NCI-H345 treated with DMSO at 0.1 percent for 48 hours (cell line): ENCODE results near the gene GRID1.

Source experiments
- DNase-seq: peaks from one replicate; lab custom pipeline; 2025; ENCODE audit not compliant: unreplicated experiment; lab: John Stamatoyannopoulos, UW

GRID1 gene

DNA sequence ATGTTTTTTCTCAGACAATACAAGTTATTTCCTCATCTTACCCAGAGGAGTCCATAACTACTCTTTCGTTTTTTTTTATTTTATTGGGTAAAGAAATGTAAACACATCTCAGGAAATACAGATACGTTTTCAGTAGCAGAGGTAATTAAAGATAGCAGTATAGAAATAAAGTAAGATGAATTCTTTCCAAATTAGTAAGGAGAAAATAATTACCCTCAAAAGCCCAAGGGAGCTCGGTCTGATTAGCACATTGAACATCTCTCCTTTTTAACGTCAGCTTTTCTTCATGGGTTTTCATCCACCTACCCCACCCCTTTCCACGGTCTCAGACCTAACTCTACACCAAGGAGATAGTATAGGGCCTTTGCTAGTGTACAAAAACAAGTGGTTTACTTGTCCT lies 294.2 kb downstream of the GRID1 start:
- DNase-seq: no peak

DNA sequence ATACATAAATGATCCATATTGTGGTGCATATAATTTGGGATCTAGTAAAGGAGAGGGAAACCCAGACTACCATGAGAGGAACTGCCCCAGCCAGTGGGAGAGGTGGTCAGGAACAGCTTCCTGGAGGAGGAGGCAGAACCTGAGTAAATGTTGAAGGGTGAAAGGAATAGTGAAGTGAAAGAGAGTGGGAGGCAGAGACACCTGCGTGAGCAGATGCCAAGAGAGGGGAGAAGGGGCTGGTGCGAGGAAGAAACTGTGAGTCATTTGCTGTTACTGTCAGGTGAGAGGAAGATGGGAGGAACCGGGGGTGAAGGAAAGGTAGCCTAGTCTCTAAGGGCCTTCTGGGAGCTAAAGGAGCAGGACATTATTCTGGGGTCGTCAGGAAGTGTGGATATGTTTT lies 294.8 kb downstream of the GRID1 start:
- no peak for DNase-seq

DNA sequence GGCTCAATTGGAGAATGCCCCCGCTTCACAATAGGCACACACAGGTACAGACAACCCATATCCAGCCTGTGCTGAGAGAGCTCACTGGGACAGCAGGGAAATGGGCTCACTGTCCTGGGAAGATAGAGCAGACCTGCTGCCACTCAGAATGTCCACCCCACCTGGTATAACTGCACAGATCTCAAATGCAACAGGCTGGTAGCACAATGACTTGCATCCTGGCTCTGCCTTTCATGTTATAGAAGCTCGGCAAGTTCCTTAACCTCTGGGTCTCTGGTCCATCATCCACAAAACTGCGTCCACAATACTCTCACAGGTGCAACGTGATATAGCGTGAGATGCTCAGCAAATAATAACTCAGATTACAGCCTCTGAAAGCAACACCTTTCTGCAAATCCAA lies 295.4 kb downstream of the GRID1 start:
- DNase-seq: no peak

DNA sequence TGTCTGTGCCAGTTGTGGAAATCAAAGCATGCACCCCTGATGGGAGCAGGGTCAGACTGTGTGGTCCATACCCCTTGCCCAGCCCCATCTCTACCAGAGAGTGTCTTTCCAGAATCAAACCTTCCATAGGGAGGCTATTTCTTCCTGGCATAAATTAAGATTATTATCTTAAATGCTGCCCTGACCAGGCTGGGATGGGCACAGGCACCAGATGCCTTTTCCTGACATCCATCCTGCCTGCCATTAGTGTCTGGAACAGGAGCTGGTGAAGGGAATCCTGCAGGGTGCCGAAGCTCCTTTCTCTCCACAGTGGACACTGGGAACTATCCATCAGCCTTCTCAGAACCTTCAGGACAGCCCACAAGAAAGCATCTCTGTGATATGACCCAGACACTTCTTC lies 296.3 kb downstream of the GRID1 start:
- DNase-seq: no peak

DNA sequence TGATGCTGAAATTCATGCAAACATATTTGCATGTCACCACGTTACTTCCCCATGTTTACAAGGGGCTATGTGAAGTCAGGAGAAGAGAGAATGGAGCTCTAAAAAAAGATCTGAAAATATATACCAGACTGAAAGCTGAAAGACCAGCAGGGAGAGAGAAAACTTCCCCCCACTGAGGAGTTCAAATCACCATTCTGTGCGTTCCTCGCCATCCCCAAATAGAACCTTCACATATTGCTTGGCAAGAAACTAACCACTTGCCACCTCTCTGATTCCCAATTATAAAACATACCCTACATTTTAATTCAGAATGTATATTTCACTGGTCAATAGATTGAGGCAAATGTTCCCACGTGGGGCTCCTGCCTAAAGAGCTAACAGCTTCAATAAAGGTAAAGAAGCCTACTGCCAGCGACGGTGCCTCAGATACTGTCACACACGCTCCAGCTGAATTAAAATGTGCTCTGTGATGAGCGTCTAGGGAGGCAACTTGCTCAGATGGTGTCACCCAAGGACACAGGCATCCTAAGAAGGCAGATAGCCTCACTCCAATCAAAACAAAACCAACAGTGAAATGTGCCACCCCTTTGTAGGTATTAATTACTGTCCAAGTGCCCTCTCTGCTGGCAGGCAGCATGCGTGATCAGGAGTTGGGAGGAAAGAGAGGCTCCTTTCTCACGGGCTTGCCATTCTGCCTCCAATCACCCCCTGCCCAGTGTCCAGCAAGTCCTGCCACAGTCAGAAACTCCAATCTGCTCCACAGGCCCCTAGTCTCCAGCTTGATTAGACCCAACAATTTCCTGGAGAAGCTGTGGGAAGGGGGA lies 298.2 kb downstream of the GRID1 start:
- DNase-seq: no peak

DNA sequence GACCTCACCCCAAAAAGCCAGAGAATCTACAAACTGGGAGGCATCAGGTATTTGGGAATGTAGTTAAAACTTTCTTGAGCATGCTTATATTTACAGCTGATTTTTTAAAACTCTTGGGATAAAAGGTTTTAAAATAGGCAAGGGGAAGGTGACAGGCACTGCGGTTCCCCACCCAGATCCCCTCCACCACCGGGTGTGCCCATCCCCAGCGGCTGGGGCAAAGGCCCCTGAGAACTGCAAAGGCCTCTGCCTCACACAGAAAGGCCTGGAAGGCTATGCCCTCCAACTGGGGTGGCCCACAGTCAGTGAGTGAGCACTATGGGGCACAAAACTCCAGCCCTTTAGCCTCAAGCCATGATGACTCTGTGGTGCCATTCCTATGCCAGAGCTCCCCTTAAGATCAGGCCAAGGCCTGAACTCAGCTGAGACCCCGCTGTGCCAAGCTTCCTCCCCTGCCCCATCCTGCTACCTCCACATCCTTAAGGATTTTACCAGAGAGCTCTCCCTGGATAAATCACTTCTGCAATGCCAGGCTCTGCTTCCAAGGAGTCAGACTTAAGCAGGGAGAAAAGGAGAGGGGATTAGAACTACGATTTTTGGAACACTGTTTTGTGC lies 299.1 kb downstream of the GRID1 start:
- DNase-seq: no peak

DNA sequence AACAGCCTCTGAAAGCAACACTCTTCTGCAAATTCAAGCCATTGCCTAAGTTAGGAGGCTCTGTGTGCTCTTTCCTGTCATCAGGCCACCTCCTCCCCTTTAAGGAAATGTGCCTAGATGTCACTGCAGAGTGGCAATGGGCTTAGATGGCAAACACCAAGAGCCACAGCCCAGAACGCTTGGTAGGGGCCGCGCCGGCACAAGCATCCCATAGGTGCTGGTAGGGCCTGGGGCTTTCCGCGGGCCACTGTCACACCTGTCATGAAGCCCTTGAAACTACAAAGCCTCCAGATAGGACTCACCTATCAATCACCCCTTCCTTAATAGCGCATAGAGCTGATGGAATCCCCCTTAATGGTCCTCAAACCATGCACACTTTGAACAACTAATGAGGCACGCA lies 299.9 kb downstream of the GRID1 start:
- DNase-seq: no peak

DNA sequence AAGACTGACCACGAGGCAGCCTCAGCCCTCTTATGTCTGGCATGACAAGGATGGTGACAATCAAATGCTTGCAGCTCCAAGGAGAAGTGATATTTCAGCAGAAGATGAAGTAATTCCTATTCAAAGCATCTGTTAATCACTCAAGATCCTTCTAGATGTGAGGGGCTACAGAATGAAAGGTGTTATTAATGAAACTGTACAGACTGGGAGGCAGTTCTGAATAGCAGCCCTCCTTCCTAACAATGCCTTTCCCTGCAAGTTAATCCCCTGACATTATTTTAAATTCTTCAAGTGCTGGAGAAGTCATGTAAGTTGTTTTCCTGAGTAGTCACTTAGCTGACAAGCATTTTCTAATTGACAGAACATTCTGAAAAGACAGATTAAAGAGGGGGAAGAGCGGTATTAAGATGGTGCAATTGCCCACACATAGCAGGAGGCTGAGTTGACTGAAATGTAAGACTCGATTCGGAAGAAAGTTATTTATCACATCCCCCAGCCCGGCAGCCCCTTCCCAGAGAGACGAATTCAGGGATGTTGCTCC lies 300.8 kb downstream of the GRID1 start:
- no peak for DNase-seq

DNA sequence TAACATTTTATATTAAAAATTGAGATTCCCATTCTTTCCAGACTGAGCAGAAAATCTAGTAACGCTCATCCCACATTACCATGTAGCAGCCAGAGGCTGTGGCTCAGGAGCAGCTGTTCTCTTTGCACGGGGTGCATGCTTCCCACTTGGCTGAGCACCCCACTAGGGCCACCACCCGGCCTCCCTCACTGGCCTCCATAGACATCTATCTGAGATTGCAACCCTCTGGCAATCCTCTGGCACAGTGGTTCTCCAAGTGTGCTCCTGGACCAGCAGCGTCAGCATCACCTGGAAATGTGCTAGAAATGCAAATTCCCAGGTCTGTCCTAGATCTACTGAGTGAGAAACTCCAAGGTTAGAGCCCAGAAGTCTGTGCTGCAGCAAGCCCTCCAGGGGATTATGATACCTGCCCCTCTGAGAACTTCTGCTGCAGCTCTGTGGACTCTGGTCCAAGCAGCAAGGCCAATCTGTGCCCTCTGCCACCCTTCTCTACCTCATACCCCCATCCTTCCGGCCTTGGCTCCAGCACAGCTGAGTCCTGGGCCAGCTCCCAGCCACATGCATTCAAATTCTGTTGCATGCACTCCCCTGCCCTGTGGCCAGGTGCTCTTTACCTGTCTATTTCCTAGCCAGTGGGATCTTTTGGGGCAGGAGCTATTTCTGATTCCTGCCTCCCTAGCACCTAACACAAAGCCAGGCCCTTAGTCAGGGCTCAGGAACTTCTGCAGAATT lies 301.5 kb downstream of the GRID1 start:
- DNase-seq: no peak

DNA sequence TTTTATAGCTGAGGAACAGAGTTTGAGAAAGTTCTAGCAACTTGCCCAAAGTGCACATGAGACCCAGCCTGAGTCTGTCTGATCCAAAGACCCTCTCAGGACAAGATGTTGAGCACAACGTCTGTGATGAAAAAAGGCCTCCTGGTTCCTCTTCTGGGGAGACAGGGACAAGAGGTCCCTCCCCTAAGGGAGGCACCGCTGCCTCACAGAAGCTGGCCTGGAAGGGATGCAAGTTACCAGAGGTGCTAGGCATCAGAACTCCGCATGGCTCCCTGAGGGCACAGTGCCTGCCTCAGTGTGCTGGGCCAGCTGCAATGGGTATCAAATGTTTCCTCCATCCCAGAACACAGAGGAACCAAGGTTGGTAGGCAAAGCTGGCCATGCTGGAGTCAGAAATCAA lies 302.4 kb downstream of the GRID1 start:
- no peak for DNase-seq

DNA sequence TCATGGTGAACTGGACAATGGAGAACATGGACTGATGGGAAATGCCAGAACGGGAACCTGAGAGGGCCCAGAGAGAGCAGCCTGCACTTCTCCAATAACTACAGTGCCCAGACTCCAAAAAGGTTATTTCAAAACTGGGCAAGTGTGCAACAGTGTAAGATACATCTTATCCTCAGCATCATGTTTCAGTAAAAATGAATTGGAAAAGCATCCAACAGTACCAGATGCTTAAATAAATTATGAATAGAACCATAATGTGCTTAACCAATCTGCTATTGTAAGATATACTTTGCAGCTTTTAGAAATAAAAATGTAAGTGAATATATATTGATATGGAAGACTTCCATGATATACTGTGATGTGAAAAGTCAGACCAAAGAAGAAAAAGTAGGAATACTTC lies 303.3 kb downstream of the GRID1 start:
- no peak for DNase-seq

DNA sequence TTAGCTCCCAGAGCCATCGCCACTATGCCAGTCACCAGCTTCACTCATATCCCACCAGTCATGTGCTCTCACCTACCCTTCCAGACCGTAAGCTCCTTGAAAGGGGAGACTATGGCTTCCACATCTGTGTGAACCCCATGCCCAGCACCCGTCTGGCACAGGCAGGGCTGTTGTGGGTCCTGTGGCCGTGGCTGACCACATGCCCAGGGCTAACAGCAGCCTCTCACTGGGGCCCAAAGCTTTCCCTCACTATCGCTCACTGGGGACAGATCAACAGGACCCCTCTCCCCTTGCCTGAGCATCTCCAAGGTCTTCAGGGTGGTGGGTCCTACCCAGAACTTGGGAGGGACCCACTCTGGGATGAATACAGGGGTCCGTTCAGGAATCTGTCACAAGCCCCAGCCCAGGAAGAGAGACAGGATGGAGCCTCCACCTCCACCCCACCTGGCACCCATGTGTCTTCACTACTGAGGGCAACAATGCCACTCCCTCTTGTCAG lies 303.9 kb downstream of the GRID1 start:
- DNase-seq: no peak

DNA sequence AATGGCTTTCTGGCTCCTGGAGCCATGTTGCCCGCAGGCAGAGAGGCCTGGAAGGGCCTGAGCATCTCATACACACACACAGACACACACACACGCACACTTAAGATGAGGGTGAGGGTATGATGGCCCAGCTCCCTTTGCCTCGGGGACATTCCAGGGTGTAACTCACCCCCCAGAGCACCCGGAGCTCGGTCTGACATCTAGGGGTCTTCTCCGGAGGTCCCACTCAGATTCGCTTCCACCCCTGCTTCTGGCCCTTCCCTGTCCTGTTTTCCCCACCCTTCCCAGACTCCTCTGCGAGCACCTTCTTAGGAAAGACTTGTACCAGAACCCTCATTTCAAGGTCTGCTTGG lies 304.4 kb downstream of the GRID1 start:
- no peak for DNase-seq

DNA sequence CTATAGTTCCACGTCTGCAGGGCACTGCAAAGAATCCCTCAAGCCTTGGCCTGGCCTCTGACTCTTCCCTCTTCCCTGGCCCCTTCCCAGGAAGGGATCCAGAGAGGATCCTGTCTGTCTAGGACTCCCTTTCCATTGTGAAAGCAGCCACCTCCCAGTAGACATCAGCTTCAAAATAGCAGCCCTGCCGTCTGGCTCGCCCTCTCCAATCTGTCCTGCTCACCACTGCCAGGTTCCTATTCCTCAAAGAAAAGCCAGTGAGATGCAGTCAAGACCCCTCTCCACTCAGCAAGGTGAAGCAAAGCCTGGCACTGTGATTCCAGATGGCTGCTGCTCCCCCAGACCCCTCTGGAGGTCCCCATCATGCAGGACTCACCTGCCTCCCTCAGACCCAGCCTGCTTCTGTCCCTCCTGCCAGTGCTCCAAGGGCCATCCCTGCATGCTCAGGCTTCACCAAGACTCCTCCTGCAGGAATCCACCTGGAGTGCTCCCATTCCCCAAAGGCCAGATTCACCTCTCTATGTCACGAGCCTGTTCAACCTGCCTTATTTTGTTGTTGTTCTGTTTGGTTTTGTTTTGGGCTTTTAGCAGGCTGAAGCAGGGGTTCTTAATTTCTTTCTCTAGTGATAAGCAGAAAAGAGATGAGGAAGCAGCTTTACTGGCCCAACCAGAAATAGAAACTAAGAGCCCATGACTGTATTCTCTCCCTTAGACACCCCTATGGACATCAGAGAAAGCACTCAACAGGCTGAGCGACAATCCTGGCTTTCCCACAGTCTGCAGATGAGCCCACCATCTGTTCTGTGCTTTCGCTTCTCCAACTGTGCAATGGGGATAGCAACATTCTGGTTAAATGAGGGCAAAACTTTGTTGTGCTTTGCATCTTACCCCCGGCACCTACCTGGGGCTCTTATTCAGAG lies 305.1 kb downstream of the GRID1 start:
- DNase-seq: no peak

DNA sequence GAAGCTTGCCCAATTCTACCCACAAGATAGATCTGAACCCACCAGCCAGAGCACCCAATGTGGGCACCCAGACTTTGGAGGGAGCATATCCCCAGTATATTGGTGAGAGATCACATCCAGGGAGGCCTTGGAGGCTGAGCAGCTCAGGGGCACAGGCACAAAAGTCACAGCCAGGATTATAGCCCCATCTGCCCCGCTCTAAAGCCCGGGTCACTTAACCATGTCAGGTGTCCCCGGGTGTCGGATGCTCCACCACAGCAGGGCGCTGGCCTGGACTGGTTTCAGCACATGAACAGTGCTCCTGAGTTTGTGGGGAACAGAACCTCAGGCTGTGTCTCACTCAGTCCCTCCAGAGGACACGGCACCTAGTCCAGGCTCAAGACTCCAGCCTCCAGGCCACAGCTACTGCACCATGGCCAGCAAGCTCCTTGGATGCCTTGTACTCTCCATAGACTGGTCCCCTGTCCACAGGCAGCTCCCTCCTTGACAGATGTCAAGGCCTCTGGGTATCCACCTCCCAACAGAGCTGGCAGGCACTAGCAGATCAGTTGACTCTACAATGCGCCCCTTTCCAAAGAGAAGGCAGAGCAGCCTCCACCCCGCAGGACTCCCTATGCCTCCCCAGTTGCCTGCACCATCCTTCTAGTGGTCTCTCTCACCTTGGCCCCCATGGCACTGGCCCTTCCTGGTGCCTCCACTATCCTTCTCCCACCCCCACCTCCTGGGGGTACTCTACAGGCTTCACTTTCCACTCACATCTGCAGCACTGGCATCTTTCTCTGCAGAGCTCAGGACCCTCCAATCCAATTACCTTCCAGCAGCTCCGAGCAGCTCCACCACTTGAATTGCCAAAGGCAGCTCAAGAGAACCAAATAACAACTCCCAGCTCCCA lies 306.0 kb downstream of the GRID1 start:
- no peak for DNase-seq

DNA sequence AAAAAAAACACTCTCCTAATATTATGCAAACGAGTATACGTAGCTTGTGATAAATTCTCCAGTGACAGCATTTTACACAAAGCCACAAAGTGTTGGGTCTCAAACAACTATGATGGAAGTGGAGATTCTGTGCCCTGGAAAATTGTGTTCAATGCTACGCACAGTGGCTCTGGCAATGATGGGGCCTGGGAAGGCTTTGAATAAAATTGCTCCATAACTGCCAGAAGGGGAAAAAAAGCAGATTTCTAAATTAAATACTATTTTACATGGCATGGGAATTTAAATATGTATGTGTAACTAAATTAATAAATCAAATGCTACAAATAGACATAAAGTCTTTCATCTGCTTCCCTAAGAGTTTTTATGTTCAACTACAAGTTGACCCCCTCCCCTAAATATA lies 306.7 kb downstream of the GRID1 start:
- no peak for DNase-seq

DNA sequence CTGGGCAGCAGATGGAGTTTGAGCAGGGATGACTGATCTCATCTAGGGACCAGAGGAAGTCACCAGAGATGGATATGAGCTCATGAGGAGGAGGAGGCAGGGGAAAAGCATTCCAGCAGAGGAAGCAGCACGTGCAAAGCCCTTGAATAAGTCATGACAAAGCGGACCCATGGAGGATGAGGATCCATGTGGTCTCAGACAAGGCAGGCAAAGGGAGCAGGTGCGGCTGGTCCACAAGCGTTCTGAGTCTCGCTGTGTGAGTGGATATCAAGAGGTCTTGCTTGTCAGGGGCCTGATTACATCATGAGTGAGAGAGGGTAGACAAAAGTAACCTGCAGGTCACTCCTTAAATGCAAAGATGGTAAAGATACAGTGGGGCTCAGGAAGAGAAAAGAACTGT lies 307.6 kb downstream of the GRID1 start:
- DNase-seq: no peak

DNA sequence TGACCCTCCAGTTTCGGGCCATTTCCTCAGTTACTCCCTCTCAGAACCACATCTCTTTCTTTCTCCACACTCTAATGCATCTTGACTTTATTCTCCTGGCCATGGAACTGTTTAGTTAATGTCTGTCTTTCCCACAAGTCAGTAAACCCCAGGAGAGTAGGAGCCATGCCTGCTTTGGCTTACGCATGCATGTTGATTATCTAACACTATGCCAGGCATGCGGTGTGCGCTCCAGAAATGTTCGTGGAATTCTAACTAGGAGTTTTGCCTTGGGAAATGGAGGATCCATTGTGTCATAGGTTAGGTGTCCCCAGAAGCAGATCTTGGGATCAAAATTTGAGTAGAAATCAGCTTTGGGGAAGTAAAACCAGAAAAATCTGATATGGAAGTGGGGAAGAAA lies 308.9 kb downstream of the GRID1 start:
- no peak for DNase-seq

DNA sequence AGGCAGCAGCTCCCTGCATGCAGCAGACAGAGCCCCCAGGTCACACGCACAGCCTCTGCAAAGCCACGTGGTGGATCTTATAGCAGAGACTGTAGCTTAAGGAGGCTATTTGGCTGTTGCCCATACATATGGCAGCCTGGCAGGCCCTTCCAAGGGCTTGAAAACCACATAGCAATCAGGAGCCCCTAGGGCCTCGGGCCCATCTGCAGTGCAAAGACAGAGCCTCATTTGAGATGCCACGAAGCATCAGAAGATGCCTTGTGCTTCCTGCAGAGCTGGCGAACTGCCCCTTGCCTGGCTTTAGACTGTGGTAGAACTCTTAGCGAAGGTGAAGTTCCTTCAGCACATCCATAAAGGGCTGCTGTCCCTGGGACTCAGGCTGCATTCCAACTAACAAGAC lies 309.9 kb downstream of the GRID1 start:
- DNase-seq: no peak

DNA sequence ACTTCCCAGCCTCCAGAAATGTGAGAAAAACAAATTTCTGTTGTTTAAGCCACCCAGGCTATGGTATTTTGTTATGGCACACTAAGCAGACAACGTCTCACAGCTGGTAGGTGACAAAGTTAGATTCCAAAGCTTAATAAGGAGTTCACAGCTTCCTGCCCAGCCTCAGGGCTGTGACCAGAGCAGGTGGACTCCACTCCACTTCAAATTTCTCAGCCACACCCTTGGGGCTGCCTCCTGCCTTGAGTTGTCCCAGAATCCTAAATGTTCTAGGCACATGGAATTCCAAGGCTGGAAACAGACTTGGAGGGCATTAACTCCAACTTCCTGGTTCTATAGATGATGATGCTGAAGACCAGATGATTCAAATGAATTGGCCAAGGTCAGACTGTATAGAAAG lies 310.7 kb downstream of the GRID1 start:
- no peak for DNase-seq
